K562 (cell line): ENCODE results near the gene FAM174C. TPM values are rescaled to one million over a fixed set of nuclear protein-coding genes. Genes with fewer than 3 reads are reported as not detected.

ENCODE experiments used
- FOXA3 ChIP-seq, 2 experiments: fragments of 450-650 bp in 1 of 2; sonication (generic) in 1 of 2; formaldehyde crosslinking; IDR thresholded peaks in 1 of 2; conservative IDR thresholded peaks in 1 of 2; 2 replicates each; pipeline versions ENCODE4 v1.4.0 to v1.8.0; 2020 to 2022; ENCODE audit warnings: mild to moderate bottlenecking in 2 of 2, missing genetic modification reagents in 1 of 2
- GTF2E2 ChIP-seq: fragments of 200-800 bp; sonication (Bioruptor generic); IDR thresholded peaks from 2 replicates; pipeline ENCODE4 v1.6.1; 2016; ENCODE audit warnings: missing genetic modification characterization, missing compliant biosample characterization
- MAFF ChIP-seq: IDR thresholded peaks from 2 replicates; pipeline ENCODE4 v1.6.1; 2012; ENCODE audit warnings: low read length, improper control_type of control experiment
- NFYB ChIP-seq: IDR thresholded peaks from 2 replicates; pipeline ENCODE4 v1.6.1; 2011; ENCODE audit warnings: mild to moderate bottlenecking, moderate library complexity; ENCODE audit not compliant: insufficient read length; ENCODE audit errors: extremely low read depth
- OTX1 ChIP-seq: fragments of 450-650 bp; formaldehyde crosslinking; IDR thresholded peaks from 2 replicates; pipeline ENCODE4 v1.4.0; 2022; ENCODE audit warnings: mild to moderate bottlenecking
- PCBP1 ChIP-seq: fragments of 200-400 bp; formaldehyde crosslinking; IDR thresholded peaks from 2 replicates; pipeline ENCODE4 v1.6.1; 2018; ENCODE audit warnings: mild to moderate bottlenecking, low read depth, low read length; ENCODE audit not compliant: poor library complexity, severe bottlenecking
- POLR2B ChIP-seq: fragments of 450-650 bp; IDR thresholded peaks from 2 replicates; pipeline ENCODE4 v1.6.1; 2018; ENCODE audit warnings: low read depth; ENCODE audit not compliant: partially characterized antibody
- RNF2 ChIP-seq: sonication (generic); IDR thresholded peaks from 2 replicates; pipeline ENCODE4 v1.6.1; 2016
- ZNF239 ChIP-seq: fragments of 250-450 bp; sonication (Bioruptor Pico); IDR thresholded peaks from 2 replicates; pipeline ENCODE4 v1.4.0; 2020; ENCODE audit warnings: mild to moderate bottlenecking
- ZNF263 ChIP-seq: sonication (generic); formaldehyde crosslinking; IDR thresholded peaks from 2 replicates; pipeline ENCODE4 v1.8.0; 2022; ENCODE audit warnings: mild to moderate bottlenecking, missing genetic modification reagents, borderline replicate concordance
- polyA plus RNA-seq, 8 experiments: library from polyadenylated mRNA; depleted of rRNA in 4 of 8; stranded (reverse) in 5 of 8; unstranded in 3 of 8; fragments of >200 nt; fragmentation: Nextera tagmentation in 2 of 8; fragmentation: Illumina TruSeq in 1 of 8; extraction: Ambion mirVana in 2 of 8; extraction: Trizol in 1 of 8; gene quantifications; 2 replicates each; pipeline versions ENCODE4 v1.2.1 to v1.2.3, GENCODE V29; 2011 to 2014; ENCODE audit warnings: inconsistent platforms in 1 of 8, missing spikeins in 1 of 8
- total RNA-seq, 7 experiments: library from RNA; depleted of rRNA in 6 of 7; stranded (reverse); fragments of >200 nt in 6 of 7; fragmentation: Illumina TruSeq in 2 of 7; extraction: Trizol in 2 of 7; gene quantifications; 2 replicates each; pipeline versions ENCODE4 v1.2.1 to v1.2.3, GENCODE V29; 2011 to 2021; ENCODE audit warnings: low replicate concordance in 1 of 7
- TF ChIP-seq, protein P1 (sequence below): sonication (generic); formaldehyde crosslinking; IDR thresholded peaks from 2 replicates; pipeline ENCODE4 v1.9.0; 2022; ENCODE audit warnings: mild to moderate bottlenecking, missing genetic modification reagents

Gene FAM174C
- total and polyA plus RNA-seq, 9 of the 15 experiments (the other 6 are each of a cell fraction or from before 2014, with no cell fraction given): 0.66 to 89.6 (median 20.3) TPM

DNA sequence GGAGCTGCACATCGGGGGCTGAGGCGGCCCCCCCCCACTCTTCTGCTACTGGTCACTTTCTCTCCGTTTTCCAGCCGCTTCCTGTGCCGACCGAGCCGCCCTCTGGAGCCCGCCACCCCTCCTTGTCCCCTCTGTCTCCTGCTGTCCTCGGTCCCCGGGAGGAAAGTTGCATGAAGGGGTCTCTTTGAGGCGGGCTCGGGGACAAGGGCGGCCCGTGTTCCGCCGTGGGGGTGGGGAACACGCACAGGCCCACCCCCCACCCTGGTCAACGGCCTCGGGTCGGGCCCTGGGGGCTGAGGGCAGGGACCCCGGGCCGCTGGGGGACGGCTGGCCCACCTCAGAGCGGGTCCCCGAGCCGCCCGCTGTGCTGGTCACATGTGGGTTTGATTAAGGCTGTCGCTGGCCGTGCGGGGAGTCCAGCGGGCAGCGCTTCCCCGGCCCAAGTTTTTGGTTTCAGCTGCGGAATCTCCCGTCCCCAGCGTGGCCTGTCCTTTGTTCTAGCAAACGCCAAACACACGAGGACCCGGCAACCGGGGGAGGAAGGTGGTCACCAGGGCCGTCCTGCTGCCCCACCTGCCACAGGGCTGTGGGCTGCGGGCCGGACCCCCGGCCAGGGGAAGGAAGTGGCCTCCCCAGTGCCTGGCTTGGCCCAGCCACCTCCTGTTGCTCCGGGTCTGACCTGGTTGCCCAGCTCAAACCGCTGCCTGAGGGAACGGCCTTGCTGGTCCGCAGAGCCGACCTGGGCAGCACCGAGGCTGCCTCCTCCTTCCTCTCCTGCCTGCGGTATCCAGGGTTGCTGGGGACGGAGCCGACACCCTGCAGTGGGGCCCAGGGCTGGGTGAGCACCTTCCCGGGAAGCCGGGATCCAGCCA, 12.3 kb downstream of the FAM174C start (continued):
- TF ChIP-seq ZNF239 (no peak), GTF2E2 (tag) (no peak), OTX1 (CRISPR knock-in tag) (no peak), POLR2B (no peak), FOXA3 (CRISPR knock-in tag; conservative IDR thresholded peaks at IDR 0.05 in 1 of 2, IDR thresholded peaks at IDR 0.05 in 1 of 2) (no peak), NFYB (no peak), RNF2 (no peak), MAFF (no peak), PCBP1 (peak; percentile 34), ZNF263 (CRISPR knock-in tag) (0 out of 2 replicates have a peak, but pooled peaks have one; percentile 5)
- TF ChIP-seq, protein P1, sequence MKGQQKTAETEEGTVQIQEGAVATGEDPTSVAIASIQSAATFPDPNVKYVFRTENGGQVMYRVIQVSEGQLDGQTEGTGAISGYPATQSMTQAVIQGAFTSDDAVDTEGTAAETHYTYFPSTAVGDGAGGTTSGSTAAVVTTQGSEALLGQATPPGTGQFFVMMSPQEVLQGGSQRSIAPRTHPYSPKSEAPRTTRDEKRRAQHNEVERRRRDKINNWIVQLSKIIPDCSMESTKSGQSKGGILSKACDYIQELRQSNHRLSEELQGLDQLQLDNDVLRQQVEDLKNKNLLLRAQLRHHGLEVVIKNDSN (CRISPR knock-in tag): peak; percentile 25; the same call in 1 of the 2 replicates
- TF ChIP-seq, all 486 proteins: peak for 7
